Mesendoderm (in vitro differentiated cells): ENCODE measurements around the gene EGF.

Source experiments
- DNase-seq: peaks from one replicate; pipeline ENCODE4 v3.0.0; 2013
- H2AK5ac ChIP-seq: 2 replicates; pipeline ENCODE4 v1.6.1; 2013; ENCODE audit warnings: low read length, inconsistent platforms
- H2BK120ac ChIP-seq: 2 replicates; pipeline ENCODE4 v1.6.1; 2013; ENCODE audit warnings: low read depth, mild to moderate bottlenecking, low read length, moderate library complexity, mixed read lengths
- H2BK15ac ChIP-seq: replicated peaks from 2 replicates; pipeline ENCODE4 v1.6.1; 2013; ENCODE audit warnings: low read depth, mild to moderate bottlenecking, moderate library complexity
- H2BK5ac ChIP-seq: 2 replicates; pipeline ENCODE4 v1.6.1; 2013; ENCODE audit warnings: low read length, inconsistent platforms
- H3K18ac ChIP-seq: 2 replicates; pipeline ENCODE4 v1.6.1; 2013; ENCODE audit warnings: mild to moderate bottlenecking, low read length, mixed read lengths
- H3K23ac ChIP-seq: one replicate; pipeline ENCODE4 v1.6.1; 2013; ENCODE audit warnings: low read length
- H3K27ac ChIP-seq: 2 replicates; pipeline ENCODE4 v1.5.1; 2013; ENCODE audit warnings: low read depth, mild to moderate bottlenecking, inconsistent platforms, low read length, moderate library complexity
- H3K27me3 ChIP-seq: 2 replicates; pipeline ENCODE4 v1.6.1; 2013; ENCODE audit warnings: low read length, control low read depth, mild to moderate bottlenecking, inconsistent platforms; ENCODE audit not compliant: insufficient read depth, poor library complexity
- H3K36me3 ChIP-seq: 2 replicates; pipeline ENCODE4 v1.6.1; 2013; ENCODE audit warnings: low read length, inconsistent platforms; ENCODE audit not compliant: control insufficient read depth, insufficient read depth
- H3K4ac ChIP-seq: one replicate; pipeline ENCODE4 v1.6.1; 2013; ENCODE audit warnings: low read depth, mild to moderate bottlenecking, low read length, moderate library complexity
- H3K4me1 ChIP-seq: 2 replicates; pipeline ENCODE4 v1.6.1; 2013; ENCODE audit warnings: low read depth, low read length, inconsistent platforms; ENCODE audit not compliant: control insufficient read depth
- H3K4me2 ChIP-seq: 2 replicates; pipeline ENCODE4 v1.6.1; 2013; ENCODE audit warnings: low read length
- H3K4me3 ChIP-seq: 2 replicates; pipeline ENCODE4 v1.5.1; 2013; ENCODE audit warnings: mild to moderate bottlenecking, low read length
- H3K56ac ChIP-seq: one replicate; pipeline ENCODE4 v1.6.1; 2013; ENCODE audit warnings: low read length
- H3K79me1 ChIP-seq: 2 replicates; pipeline ENCODE4 v1.6.1; 2013; ENCODE audit warnings: low read length, inconsistent platforms
- H3K79me2 ChIP-seq: 2 replicates; pipeline ENCODE4 v1.6.1; 2013; ENCODE audit warnings: mild to moderate bottlenecking, low read length; ENCODE audit not compliant: control insufficient read depth, insufficient read depth
- H3K9ac ChIP-seq: 2 replicates; pipeline ENCODE4 v1.6.1; 2013; ENCODE audit warnings: low read length, inconsistent platforms
- H4K5ac ChIP-seq: one replicate; pipeline ENCODE4 v1.6.1; 2013; ENCODE audit warnings: low read length
- H4K8ac ChIP-seq: one replicate; pipeline ENCODE4 v1.6.1; 2013; ENCODE audit warnings: low read depth, mild to moderate bottlenecking, control low read depth, low read length, moderate library complexity
- WGBS: extraction: QIAGEN DNeasy Blood & Tissue Kit; methylation state at CpG from one replicate; pipeline ENCODE4 v1.1.7; 2013; ENCODE audit warnings: low lambda C conversion rate, missing lambda C conversion rate; ENCODE audit not compliant: insufficient coverage; ENCODE audit errors: extremely low coverage; 5-methylcytosine and 5-hydroxymethylcytosine counted together

The EGF gene

GRCh38 chr4:110046588-110047049, 133.9 kb downstream of the EGF start:
- H4K8ac ChIP-seq: no peak overlapping the region
- WGBS: no CpG with 5 or more reads among the region's 5 CpGs
- DNase-seq: no peak

DNA sequence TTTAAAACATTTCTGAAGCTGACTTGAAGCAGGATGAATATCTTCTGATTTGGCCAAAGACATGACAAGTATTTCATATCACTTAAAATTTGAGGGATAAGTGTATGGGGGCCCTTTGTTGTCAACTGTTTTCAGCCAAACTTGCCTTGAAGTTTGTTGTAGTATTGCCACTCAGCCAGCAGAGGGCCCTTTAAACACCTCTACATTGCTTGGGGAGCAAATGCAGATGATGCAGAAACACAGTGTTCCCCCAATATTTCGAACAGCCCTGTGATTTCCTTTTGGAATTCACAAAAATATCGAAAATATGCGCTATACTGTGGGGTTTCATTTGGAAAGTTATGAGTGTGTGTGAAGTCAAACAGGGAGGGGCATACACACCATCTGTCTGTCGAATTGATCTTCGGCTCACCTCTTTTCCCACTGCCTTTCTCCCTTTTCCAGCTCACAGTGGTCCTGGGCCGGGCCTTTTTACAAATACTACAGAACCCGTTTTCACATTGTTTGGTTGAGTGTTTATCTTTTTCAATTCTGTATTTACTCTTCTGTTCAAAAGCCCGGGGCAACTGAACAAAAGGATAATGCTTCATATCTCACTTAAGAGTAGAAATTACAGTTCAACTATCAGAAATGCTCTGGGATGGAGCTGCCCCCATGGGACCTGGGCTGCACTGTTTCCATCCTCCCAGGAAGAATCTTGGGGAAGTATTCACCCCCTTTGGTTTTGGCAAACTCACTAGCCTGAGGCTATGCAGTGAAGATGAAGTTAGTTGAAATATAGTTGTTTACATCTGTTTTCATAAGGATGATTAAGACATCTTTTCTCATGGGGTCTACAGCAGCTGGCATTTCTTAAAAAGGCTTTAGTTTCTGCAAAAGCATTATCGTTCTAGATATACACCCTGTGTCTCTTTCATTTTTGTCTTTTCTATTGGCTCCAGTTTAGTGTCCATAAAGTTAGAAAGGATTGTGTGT, 137.6 kb downstream of the EGF start:
- H2BK5ac ChIP-seq: no peak overlapping the region
- no peak overlapping the region for H2BK15ac ChIP-seq
- no peak overlapping the region for H3K56ac ChIP-seq
- H3K27ac ChIP-seq: no peak overlapping the region
- no peaks in the 10 kb centered on the region for H3K27me3 ChIP-seq
- no peak overlapping the region for H2AK5ac ChIP-seq
- H4K8ac ChIP-seq: no peak overlapping the region
- no peaks in the 10 kb centered on the region for H3K4me1 ChIP-seq
- H3K4me2 ChIP-seq: no peak overlapping the region
- peak; percentile 56 for DNase-seq
- no peak overlapping the region for H3K4me3 ChIP-seq
- H2BK120ac ChIP-seq: no peak overlapping the region
- no peak overlapping the region for H3K9ac ChIP-seq
- H3K79me1 ChIP-seq: no peaks in the 10 kb centered on the region
- no peak overlapping the region for H3K18ac ChIP-seq
- H3K4ac ChIP-seq: no peak overlapping the region
- no peaks in the 10 kb centered on the region for H3K36me3 ChIP-seq
- no peak overlapping the region for H4K5ac ChIP-seq
- no CpG with 5 or more reads among the region's 9 CpGs for WGBS
- H3K23ac ChIP-seq: no peak overlapping the region
- H3K79me2 ChIP-seq: no peaks in the 10 kb centered on the region

More at GRCh38 chr4:110046588-110047049, 133.9 kb downstream of the EGF start:
- Histone ChIP-seq H3K4me3 (no peak overlapping the region), H3K18ac (no peak overlapping the region), H3K4me2 (no peak overlapping the region), H3K79me2 (no peaks in the 10 kb centered on the region), H3K56ac (no peak overlapping the region), H2BK5ac (no peak overlapping the region), H3K9ac (no peak overlapping the region), H4K5ac (no peak overlapping the region), H2AK5ac (no peak overlapping the region), H3K4ac (no peak overlapping the region), H2BK120ac (no peak overlapping the region), H3K23ac (no peak overlapping the region), H3K27me3 (no peaks in the 10 kb centered on the region), H3K4me1 (no peaks in the 10 kb centered on the region), H3K27ac (no peak overlapping the region), H2BK15ac (no peak overlapping the region), H3K36me3 (no peaks in the 10 kb centered on the region), H3K79me1 (no peaks in the 10 kb centered on the region)

DNA sequence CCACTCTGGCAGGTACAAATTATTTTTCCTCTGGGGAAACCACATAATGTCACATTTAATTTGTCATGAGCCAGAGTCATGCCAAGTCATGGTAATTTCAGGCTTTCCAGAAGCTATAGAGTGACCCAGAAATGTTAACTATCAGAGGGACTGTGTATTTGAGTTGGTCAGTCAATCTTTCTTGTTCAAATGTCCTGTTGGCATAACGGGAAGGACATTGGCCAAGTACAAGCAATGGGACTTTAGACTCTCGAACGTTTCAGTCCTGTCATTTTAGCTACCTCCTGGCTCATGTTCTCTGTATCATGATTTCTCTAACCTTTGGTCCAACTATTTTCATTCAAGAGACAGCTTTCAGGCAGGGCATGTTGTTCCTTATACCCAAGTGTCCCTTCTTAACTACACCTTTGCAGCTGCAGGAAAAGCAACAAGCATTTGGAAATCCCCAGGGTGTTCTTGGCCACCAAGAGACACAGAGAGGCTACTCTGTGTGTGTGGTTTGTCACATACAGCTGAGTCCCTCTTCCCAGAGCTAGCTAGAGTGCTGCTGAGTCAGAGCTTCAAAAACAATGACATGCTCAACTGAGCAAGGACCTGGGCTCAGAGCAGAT, 142.6 kb downstream of the EGF start:
- no peaks in the 10 kb centered on the region for H3K79me1 ChIP-seq
- no peak overlapping the region for H3K4me2 ChIP-seq
- H2BK5ac ChIP-seq: no peak overlapping the region
- H3K27me3 ChIP-seq: no peaks in the 10 kb centered on the region
- no peak overlapping the region for H3K4ac ChIP-seq
- H3K36me3 ChIP-seq: no peaks in the 10 kb centered on the region
- H3K27ac ChIP-seq: no peak overlapping the region
- no peak overlapping the region for H3K18ac ChIP-seq
- WGBS: no CpG with 5 or more reads among the region's 3 CpGs
- no peak overlapping the region for H3K23ac ChIP-seq
- no peaks in the 10 kb centered on the region for H3K79me2 ChIP-seq
- no peak overlapping the region for H4K5ac ChIP-seq
- H3K56ac ChIP-seq: no peak overlapping the region
- H2AK5ac ChIP-seq: no peak overlapping the region
- H2BK15ac ChIP-seq: no peak overlapping the region
- H2BK120ac ChIP-seq: no peak overlapping the region
- DNase-seq: peak; percentile 43
- no peak overlapping the region for H3K4me3 ChIP-seq
- no peaks in the 10 kb centered on the region for H3K4me1 ChIP-seq
- H4K8ac ChIP-seq: no peak overlapping the region
- no peak overlapping the region for H3K9ac ChIP-seq

- no peak overlapping the region for H4K8ac ChIP-seq
- H3K27me3 ChIP-seq: no peaks in the 10 kb centered on the region
- H2BK15ac ChIP-seq: no peak overlapping the region
- no peak overlapping the region for H3K9ac ChIP-seq
- H2BK5ac ChIP-seq: no peak overlapping the region
- H3K36me3 ChIP-seq: no peaks in the 10 kb centered on the region
- WGBS: no CpG with 5 or more reads among the region's 1 CpG
- no peaks in the 10 kb centered on the region for H3K79me2 ChIP-seq
- no peak overlapping the region for H3K4ac ChIP-seq
- H3K79me1 ChIP-seq: peaks cover 4% of the 10 kb centered on the region
- no peak overlapping the region for H3K23ac ChIP-seq
- H3K56ac ChIP-seq: no peak overlapping the region
- H2AK5ac ChIP-seq: no peak overlapping the region
- no peak overlapping the region for H3K27ac ChIP-seq
- peaks cover 2% of the 10 kb centered on the region for H3K4me1 ChIP-seq
- H3K4me3 ChIP-seq: no peak overlapping the region
- H3K18ac ChIP-seq: no peak overlapping the region
- no peak for DNase-seq
- no peak overlapping the region for H4K5ac ChIP-seq
- H2BK120ac ChIP-seq: no peak overlapping the region
- no peak overlapping the region for H3K4me2 ChIP-seq
These were observed 146.0 kb downstream of the EGF start for GRCh38 chr4:110058677-110059076.

DNA sequence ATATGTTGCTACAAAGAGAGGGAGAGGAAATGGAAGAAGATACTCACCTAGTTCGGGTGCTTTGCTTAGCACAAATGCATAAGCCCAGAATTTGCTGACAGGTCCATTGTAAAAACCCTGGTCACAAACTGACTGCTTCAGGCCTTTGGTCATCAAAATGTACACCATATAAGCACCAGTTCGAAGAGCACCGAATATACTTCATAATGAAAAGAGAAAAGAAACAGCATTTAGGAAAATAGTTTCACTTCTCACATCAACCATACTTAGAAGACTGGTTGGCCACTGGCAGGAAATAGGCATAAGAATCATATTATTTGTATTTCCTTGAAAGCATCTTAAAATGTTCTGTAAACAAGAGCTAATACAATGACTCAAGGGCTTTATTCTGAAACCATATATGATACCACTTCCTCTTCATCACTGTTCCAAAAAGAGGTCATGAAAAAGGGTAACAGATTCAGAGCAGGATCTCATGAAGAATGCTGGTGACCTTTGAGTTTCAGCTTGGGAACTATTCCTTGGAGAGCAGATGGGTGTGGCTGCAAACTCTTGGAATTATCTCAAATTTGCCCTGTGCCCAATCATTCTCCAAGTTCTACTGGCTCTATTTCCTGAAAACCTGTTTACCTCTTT, 147.0 kb downstream of the EGF start:
- no peak for DNase-seq
- Histone ChIP-seq H4K8ac (no peak overlapping the region), H3K18ac (no peak overlapping the region), H3K79me2 (no peaks in the 10 kb centered on the region), H3K27me3 (no peaks in the 10 kb centered on the region), H2AK5ac (no peak overlapping the region), H2BK15ac (no peak overlapping the region), H4K5ac (no peak overlapping the region), H2BK120ac (no peak overlapping the region), H3K27ac (no peak overlapping the region), H3K4ac (no peak overlapping the region), H3K4me2 (no peak overlapping the region), H3K4me3 (no peak overlapping the region), H3K56ac (no peak overlapping the region), H3K36me3 (no peaks in the 10 kb centered on the region), H3K23ac (no peak overlapping the region), H3K4me1 (peaks cover 2% of the 10 kb centered on the region), H3K79me1 (peaks cover 4% of the 10 kb centered on the region), H3K9ac (no peak overlapping the region), H2BK5ac (no peak overlapping the region)
- WGBS: no CpG with 5 or more reads among the region's 3 CpGs
